GM19023 (cell line): Measurements from ENCODE around the gene SNAPIN.

Experiments used
- ATAC-seq: cut with Tn5 transposase; IDR thresholded peaks from one replicate; pipeline ENCODE4 v1.9.1; 2021; ENCODE audit warnings: mild to moderate bottlenecking, moderate library complexity; ENCODE audit not compliant: unreplicated experiment

SNAPIN gene

GRCh38 chr1:153673511-153673910 lies 15.0 kb downstream of the SNAPIN start:
- no peak for ATAC-seq

DNA sequence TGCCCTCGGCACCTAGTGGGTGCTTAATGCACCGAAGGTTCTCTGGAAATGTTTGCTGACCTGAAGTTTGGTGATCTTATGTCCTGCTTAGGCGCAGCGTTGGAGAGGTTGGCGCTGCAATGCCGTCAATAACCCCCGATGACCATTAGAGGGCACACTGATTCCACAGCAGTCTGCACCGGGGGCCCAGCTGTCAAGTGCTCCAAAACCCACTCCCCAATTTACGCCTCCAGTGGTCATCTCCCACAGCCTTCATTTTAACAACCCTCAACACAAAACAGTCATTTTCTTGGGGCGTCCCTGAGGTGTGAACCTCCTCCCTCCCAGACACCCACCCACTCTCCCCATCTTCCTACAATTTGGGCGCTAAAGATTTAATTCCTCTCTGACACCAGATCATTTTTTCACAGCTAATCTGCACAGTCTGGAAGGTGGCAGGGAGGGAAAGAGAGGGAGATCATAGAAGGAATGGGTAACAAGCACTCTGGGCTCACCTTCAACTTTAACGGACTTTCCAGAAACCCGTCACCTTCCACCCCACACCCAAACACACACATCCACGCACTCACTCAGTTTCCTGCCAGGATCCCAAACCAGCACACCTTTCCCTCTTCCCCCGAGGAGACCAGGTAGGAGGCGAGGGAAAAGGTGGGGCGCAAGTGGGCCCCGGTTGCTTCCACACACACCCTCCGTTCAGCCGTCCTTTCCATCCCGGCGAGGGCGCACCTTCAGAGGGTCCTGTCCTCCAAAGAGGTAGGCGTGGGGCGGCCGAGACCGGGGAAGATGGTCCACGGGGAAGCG lies 19.4 kb downstream of the SNAPIN start:
- no peak for ATAC-seq

GRCh38 chr1:153678519-153679336 lies 20.2 kb downstream of the SNAPIN start, which contains the start of gene NPR1:
Gene NPR1, plus strand, starts transcription at chr1:153678688. Its CDS starts 421 bp downstream, at chr1:153679109.
- ATAC-seq: no peak

DNA sequence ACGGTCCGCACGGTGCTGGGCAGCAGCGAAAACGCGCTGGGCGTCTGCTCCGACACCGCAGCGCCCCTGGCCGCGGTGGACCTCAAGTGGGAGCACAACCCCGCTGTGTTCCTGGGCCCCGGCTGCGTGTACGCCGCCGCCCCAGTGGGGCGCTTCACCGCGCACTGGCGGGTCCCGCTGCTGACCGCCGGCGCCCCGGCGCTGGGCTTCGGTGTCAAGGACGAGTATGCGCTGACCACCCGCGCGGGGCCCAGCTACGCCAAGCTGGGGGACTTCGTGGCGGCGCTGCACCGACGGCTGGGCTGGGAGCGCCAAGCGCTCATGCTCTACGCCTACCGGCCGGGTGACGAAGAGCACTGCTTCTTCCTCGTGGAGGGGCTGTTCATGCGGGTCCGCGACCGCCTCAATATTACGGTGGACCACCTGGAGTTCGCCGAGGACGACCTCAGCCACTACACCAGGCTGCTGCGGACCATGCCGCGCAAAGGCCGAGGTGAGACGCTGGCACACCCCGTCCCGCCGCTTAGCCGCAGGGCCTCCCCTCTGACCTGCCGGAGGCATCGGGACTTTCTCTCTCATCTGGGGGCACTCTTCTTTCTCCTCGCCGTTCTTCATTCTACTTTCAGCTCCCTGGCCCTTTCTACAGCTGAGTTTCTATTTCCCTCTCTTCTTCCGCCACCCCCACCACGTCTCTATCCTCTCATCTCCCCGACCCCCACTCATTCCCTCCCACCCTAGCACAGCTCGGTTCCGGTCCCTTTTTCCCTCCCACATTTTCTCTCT lies 21.0 kb downstream of the SNAPIN start:
- ATAC-seq: no peak

DNA sequence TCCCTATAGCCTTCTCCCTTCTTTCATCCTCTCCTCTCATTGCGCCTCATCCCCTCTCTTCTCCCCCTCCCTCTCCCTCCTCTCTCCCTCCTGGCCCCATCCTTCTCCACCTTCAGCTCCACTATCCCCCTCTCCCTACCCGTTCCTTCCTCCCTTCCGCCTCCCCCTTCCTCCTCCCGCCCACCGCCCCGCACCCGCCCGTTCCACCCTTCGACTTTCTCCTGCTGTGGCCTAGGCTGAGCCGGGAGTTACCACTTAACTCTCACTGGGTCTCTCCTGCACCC lies 21.6 kb downstream of the SNAPIN start:
- no peak for ATAC-seq

- ATAC-seq: no peak
These were observed 24.2 kb downstream of the SNAPIN start for GRCh38 chr1:153682730-153683129.

DNA sequence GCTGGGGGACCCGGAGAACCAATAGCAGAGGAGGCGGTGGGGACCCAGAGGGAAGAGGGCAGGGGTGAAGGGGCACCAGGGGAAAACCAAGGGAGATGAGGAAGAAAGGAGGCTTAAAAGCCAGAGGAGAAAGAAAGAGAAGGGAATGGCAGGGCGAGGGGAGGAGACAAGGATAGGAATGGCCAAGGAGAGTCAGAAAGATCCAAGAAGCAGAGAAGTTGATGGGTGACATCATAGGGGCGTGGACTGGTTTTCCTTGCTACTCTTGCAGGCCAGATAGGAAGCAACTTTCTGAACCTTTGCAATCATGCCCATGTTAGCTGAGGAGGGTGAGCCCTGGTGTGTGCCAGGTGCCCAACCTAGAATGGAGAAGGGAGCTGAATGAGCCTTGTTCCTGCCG lies 25.4 kb downstream of the SNAPIN start:
- ATAC-seq: no peak

DNA sequence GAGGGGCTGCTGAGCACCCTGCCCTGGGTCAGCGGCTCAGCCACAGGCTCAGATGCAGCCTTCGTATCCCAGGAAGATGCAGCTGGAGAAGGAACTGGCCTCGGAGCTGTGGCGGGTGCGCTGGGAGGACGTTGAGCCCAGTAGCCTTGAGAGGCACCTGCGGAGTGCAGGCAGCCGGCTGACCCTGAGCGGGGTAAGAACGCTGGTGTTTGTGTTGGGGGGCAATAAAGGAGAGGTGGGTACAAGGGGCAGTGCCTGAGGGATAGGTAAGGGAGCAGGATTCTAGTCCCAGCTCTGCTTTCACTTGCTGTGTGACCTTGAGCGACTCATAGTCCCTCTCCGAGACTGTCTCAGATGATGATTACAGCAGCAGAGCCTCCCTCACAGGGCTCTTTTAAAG lies 26.4 kb downstream of the SNAPIN start:
- no peak for ATAC-seq

- ATAC-seq: no peak
These were observed 27.2 kb downstream of the SNAPIN start for GRCh38 chr1:153685544-153686340.

DNA sequence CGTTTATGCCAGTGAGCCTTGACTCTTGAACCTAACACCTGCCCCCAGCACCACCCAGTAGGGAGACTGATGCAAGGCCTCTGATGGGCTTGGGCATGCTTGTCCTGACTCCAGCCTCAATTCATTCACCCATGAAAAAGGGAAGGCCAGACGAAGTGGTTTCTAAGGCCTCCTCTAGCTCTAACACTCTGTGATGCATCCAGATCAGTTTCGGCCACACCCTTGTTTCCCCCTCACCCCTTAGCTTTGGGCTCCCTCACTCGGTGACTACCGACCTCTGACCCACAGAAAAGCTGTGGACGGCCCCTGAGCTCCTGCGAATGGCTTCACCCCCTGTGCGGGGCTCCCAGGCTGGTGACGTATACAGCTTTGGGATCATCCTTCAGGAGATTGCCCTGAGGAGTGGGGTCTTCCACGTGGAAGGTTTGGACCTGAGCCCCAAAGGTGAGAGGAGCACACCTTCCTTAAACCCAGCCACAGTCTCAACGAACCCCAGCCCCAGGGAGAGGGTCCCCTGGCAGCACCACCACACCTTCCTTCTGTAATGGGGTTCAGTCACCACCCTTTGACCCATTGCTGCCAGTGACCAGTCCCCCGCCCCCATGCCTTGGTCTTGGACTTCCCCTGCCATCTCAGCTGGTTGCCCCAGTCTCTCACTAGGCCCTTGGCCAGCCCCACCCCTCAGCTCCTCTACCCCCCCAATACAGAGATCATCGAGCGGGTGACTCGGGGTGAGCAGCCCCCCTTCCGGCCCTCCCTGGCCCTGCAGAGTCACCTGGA lies 29.0 kb downstream of the SNAPIN start:
- ATAC-seq: no peak

GRCh38 chr1:153688276-153688675 lies 29.8 kb downstream of the SNAPIN start:
- ATAC-seq: no peak

GRCh38 chr1:153688736-153689328 lies 30.3 kb downstream of the SNAPIN start:
- ATAC-seq: no peak

DNA sequence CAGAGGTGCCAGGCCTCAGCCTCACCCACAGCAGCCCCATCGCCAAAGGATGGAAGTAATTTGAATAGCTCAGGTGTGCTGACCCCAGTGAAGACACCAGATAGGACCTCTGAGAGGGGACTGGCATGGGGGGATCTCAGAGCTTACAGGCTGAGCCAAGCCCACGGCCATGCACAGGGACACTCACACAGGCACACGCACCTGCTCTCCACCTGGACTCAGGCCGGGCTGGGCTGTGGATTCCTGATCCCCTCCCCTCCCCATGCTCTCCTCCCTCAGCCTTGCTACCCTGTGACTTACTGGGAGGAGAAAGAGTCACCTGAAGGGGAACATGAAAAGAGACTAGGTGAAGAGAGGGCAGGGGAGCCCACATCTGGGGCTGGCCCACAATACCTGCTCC lies 35.0 kb downstream of the SNAPIN start:
- ATAC-seq: no peak

DNA sequence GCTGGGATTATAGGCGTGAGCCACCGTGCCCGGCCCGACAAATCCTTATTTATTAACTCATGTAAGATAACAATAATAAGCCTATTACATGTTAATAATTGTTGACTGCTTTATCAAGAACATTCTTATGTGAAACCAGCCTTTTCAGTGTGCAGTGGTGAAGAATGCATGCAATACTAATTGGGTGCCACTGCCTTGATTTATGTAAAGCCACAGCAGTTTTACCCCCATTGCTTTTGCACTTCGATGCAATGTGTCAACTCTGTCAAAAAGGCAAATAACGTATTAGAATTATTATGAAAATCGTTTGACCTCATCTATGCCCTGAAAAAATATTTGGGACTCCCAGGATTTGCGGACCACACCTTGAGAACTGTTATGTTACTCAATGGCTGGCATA lies 38.2 kb downstream of the SNAPIN start:
- ATAC-seq: no peak

DNA sequence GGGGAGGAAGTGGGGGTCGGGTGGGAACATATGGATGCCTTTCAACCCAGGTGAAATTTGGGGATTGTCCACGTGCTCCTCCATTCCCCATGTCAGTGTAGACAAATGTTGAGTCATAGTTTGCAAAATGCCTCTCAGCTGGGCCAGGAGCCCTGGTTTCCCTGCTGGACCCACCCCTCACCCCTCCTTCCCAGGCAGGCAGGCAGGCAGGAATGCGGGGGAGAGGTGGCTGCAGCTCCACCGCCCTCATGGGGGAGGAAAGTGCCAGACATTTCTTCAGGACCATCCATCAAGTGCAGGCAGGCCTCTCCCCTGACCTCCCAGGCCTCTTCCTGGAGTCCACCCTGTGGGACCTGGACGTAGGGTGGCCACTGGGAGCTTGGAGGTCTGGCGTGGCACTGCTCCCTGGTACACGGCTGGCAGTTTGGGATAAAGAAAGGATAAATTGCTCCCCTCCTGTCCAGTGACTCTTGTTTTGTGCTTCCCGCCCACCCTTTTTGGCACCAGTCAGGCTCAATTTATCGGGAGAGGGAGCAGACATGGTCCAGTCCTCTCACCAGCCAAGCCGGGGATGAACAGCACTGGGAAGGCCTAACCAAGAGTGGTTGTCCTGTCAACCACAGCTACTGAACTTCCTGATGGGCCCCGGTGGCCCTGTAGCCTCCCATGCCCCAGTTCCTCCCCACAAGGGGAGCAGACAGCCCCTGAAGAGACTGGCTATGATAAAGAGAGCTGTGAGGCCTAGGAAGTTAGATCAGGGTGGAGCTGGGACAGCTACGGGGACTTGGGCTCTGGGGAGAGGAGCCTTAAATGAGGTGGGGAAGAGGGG lies 38.9 kb downstream of the SNAPIN start:
- no peak for ATAC-seq

DNA sequence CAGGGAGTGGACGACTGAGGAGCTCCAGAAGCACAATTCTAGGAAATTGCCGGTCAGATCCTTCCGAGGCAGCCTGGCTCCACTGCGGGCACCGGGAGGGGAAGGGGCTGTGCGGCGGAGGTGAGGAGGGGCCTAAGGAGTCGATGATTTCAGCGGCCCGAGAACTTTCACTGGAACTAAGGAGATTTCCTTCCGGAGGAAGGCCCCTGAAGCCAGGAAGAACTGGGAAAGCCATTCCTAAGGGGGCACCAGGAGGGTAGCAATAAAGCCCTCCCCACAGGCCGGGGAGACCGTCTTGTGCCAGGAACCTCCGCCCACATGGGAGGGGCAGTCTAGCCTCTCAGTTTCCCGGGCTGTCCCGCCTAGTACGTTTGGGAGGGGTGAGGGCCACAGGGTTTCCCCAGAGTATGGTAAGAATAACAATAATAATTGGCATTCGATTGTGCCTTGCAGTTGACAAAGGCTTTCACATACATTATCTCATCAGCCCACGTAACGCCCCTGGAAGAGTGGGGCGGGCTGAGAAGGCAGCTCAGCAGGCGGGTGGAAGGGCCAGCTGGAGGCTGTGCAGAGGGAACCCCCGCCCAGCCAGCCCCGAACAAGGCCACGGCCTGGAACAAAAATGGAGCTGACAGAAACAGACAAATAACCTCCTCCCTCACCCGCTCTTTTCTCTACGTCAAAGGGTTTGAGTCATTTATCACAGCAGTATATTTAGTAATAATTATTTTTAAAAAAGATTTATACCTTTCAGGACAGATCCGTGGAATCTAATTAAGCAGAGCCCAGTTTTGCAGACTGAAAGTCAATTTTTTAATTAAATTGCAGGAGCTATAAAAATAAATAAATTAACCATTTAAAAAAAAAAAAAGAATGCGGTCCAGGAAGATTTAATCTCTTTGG lies 39.8 kb downstream of the SNAPIN start:
- no peak for ATAC-seq

GRCh38 chr1:153698923-153699714 lies 40.6 kb downstream of the SNAPIN start:
- no peak for ATAC-seq
